ENCODE data around the gene ASXL1. TPM values are rescaled to one million over a fixed set of nuclear protein-coding genes. Genes with fewer than 3 reads are reported as not detected.
"Not testable (repeated sequence)": the region's sequence is repeated elsewhere in the genome, so short reads cannot be mapped to it uniquely, and the experiment has no call there.

The ASXL1 gene
- total RNA-seq, 1 donor from 2014 or later, result 71.9 TPM

- Histone ChIP-seq H3K36me3 (peaks cover 12% of the 10 kb centered on the region), H3K9me3 (no peaks in the 10 kb centered on the region), H3K4me3 (no peak overlapping the region), H3K27me3 (ENCODE audit: low read depth) (no peaks in the 10 kb centered on the region), H3K4me1 (peaks cover 50% of the 10 kb centered on the region), H3K27ac (peak overlapping the region; percentile 53)
- intact Hi-C loops (cut with DNase I), result no loop called here
- no peak for DNase-seq
- no peak for ATAC-seq
- TF ChIP-seq CTCF (IDR thresholded peaks at IDR 0.05), result no peak
Observed at GRCh38 chr20:32463642-32464400, 105.7 kb downstream of the ASXL1 start.

- Histone ChIP-seq H3K4me1 (peaks cover 57% of the 10 kb centered on the region), H3K27ac (peak overlapping the region; percentile 75), H3K36me3 (peaks cover 12% of the 10 kb centered on the region), H3K27me3 (ENCODE audit: low read depth) (no peaks in the 10 kb centered on the region), H3K9me3 (no peaks in the 10 kb centered on the region), H3K4me3 (no peak overlapping the region)
- TF ChIP-seq CTCF (IDR thresholded peaks at IDR 0.05), result no peak
- DNase-seq, result no peak
- intact Hi-C loops (cut with DNase I), result no loop called here
- no peak for ATAC-seq
Observed at GRCh38 chr20:32464401-32465091, 106.4 kb downstream of the ASXL1 start.

GRCh38 chr20:32465092-32465900 lies 107.2 kb downstream of the ASXL1 start:
- Histone ChIP-seq H3K27ac (peak overlapping the region; percentile 75), H3K4me3 (no peak overlapping the region), H3K27me3 (ENCODE audit: low read depth) (no peaks in the 10 kb centered on the region), H3K36me3 (peaks cover 5% of the 10 kb centered on the region), H3K9me3 (no peaks in the 10 kb centered on the region), H3K4me1 (peaks cover 64% of the 10 kb centered on the region)
- DNase-seq (peak; percentile 89), ATAC-seq (peak; percentile 74 to 79)
- no peak for TF ChIP-seq CTCF (IDR thresholded peaks at IDR 0.05)
- intact Hi-C loops (cut with DNase I), result no loop called here

GRCh38 chr20:32465901-32466675 lies 108.0 kb downstream of the ASXL1 start:
- ATAC-seq; DNase-seq; H3K27me3 ChIP-seq (ENCODE audit: low read depth); H3K9me3 ChIP-seq; intact Hi-C loops (cut with DNase I); H3K4me3 ChIP-seq; H3K36me3 ChIP-seq: not testable (repeated sequence)
- Histone ChIP-seq H3K4me1 (peaks cover 71% of the 10 kb centered on the region), H3K27ac (peak overlapping the region; percentile 75)

- no peak overlapping the region for H3K4me3 ChIP-seq
- peaks cover 78% of the 10 kb centered on the region for H3K4me1 ChIP-seq
- no peaks in the 10 kb centered on the region for H3K27me3 ChIP-seq (ENCODE audit: low read depth)
- TF ChIP-seq CTCF (IDR thresholded peaks at IDR 0.05), result no peak
- peak overlapping the region; percentile 75 for H3K27ac ChIP-seq
- ATAC-seq (no peak), DNase-seq (no peak)
- H3K36me3 ChIP-seq, result peaks cover 6% of the 10 kb centered on the region
- no peaks in the 10 kb centered on the region for H3K9me3 ChIP-seq
- intact Hi-C loops (cut with DNase I), result no loop called here
Observed at GRCh38 chr20:32466739-32467505, 108.8 kb downstream of the ASXL1 start.
